ENCODE results near the gene GINS3. TPM values are rescaled to one million over a fixed set of nuclear protein-coding genes. Genes with fewer than 3 reads are reported as not detected.

The GINS3 gene
- total RNA-seq, 6 donors from 2014 or later, result 1.0 to 4.0 (median 2.9) TPM

- TF ChIP-seq POLR2A (IDR thresholded peaks at IDR 0.05), result no peak
- TF ChIP-seq EP300 (IDR thresholded peaks at IDR 0.05), result no peak
- TF ChIP-seq POLR2AphosphoS5 (IDR thresholded peaks at IDR 0.05), result no peak
- 90 to 92% methylated on average over 6 of the region's 6 CpGs for WGBS, 2 donors
- peaks cover 0 to 13% (median 6%) of the 10 kb centered on the region in 4 donors for H3K4me1 ChIP-seq
- DNase-seq, result no peak
- ATAC-seq (ENCODE audit: low FRiP score in 2 of 2), result no peak
- H3K36me3 ChIP-seq, result no peaks in the 10 kb centered on the region
- no peaks in the 10 kb centered on the region for H3K9me3 ChIP-seq
- H3K4me3 ChIP-seq, result no peak overlapping the region
- H3K27ac ChIP-seq, result no peak overlapping the region
- no peaks in the 10 kb centered on the region for H3K27me3 ChIP-seq
Measured at GRCh38 chr16:58430718-58431117, 38.4 kb downstream of the GINS3 start.

GRCh38 chr16:58433569-58433951, 41.3 kb downstream of the GINS3 start:
- Histone ChIP-seq H3K27me3 (no peaks in the 10 kb centered on the region), H3K4me3 (no peak overlapping the region), H3K27ac (no peak overlapping the region), H3K9me3 (no peaks in the 10 kb centered on the region), H3K36me3 (no peaks in the 10 kb centered on the region), H3K4me1 (no peaks in the 10 kb centered on the region)
- ATAC-seq (ENCODE audit: low FRiP score in 2 of 2), result no peak
- 35 to 56% methylated on average over 3 to 4 of the region's 4 CpGs for WGBS, 2 donors
- DNase-seq, result no peak
- peak in 2 of 4 donors; percentile 23 to 41 for TF ChIP-seq EP300 (IDR thresholded peaks at IDR 0.05)
- peak in 1 of 2 donors; percentile 8 for TF ChIP-seq POLR2AphosphoS5 (IDR thresholded peaks at IDR 0.05)
- no peak for TF ChIP-seq CTCF (IDR thresholded peaks at IDR 0.05)

DNA sequence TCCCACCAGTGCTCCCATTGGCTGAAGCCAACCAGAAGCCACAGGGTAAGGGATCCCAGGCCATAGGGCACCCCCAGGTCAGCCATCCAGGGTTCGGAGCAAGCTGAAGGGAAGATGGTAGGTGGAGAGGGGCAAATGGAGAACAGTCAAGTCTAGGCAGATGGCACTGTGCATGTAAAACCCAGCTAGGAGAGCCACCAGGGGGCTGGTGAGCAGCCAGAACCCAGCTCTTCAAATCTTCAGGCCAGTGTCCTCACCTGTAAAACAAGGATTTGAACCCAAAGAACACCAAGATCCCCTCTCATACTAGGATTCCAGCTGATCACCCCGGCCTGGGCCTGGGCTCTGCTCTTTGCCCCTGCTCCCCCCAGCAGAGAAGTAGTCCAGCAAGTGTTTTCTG, 43.5 kb downstream of the GINS3 start:
- ATAC-seq (ENCODE audit: low FRiP score in 2 of 2), result no peak
- TF ChIP-seq POLR2AphosphoS5 (IDR thresholded peaks at IDR 0.05) (no peak), CTCF (IDR thresholded peaks at IDR 0.05) (no peak), EP300 (IDR thresholded peaks at IDR 0.05) (no peak), POLR2A (IDR thresholded peaks at IDR 0.05) (no peak)
- no peaks in the 10 kb centered on the region for H3K27me3 ChIP-seq
- no peak overlapping the region for H3K27ac ChIP-seq
- no peaks in the 10 kb centered on the region for H3K4me1 ChIP-seq
- H3K9me3 ChIP-seq, result no peaks in the 10 kb centered on the region
- no peaks in the 10 kb centered on the region for H3K36me3 ChIP-seq
- no peak overlapping the region for H3K4me3 ChIP-seq
- 78 to 81% methylated on average over 2 of the region's 2 CpGs for WGBS, 2 donors
- DNase-seq, result no peak

- no peak for ATAC-seq (ENCODE audit: low FRiP score in 2 of 2)
- 66 to 68% methylated on average over 3 of the region's 3 CpGs for WGBS, 2 donors
- Histone ChIP-seq H3K4me1 (no peaks in the 10 kb centered on the region), H3K9me3 (no peaks in the 10 kb centered on the region), H3K27ac (no peak overlapping the region), H3K36me3 (no peaks in the 10 kb centered on the region), H3K4me3 (no peak overlapping the region), H3K27me3 (no peaks in the 10 kb centered on the region)
- no peak for DNase-seq
- TF ChIP-seq POLR2AphosphoS5 (IDR thresholded peaks at IDR 0.05), result no peak
- no peak for TF ChIP-seq CTCF (IDR thresholded peaks at IDR 0.05)
- TF ChIP-seq EP300 (IDR thresholded peaks at IDR 0.05), result no peak
- TF ChIP-seq POLR2A (IDR thresholded peaks at IDR 0.05), result no peak
Measured at GRCh38 chr16:58440131-58440530, 47.9 kb downstream of the GINS3 start.

DNA sequence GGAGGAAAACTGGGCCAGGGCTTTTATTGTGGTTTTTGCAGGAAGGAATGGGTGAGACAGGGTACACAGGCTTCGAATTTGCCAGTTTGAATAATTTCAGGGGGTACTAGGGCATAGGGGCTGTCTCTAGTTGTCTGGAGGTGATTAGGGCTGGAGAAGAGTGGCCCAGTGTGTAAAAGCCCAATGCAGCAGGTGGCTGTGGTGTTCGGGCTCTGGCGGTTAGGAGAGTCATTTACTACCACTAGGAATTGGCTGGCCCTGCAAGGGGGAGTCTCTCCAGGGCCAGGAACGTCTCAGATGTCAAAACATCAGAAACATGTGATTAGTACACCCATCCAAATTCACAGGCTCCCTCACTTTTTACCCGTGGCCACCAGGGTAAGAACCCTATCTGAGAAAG, 50.3 kb downstream of the GINS3 start:
- Histone ChIP-seq H3K27me3 (no peaks in the 10 kb centered on the region), H3K9me3 (no peaks in the 10 kb centered on the region), H3K4me1 (no peaks in the 10 kb centered on the region), H3K4me3 (no peak overlapping the region), H3K27ac (no peak overlapping the region), H3K36me3 (no peaks in the 10 kb centered on the region)
- WGBS, 2 donors, result 41 to 61% methylated on average over 5 of the region's 5 CpGs
- ATAC-seq (ENCODE audit: low FRiP score in 2 of 2) (no peak), DNase-seq (no peak)
- TF ChIP-seq CTCF (IDR thresholded peaks at IDR 0.05) (no peak), EP300 (IDR thresholded peaks at IDR 0.05) (no peak), POLR2AphosphoS5 (IDR thresholded peaks at IDR 0.05) (no peak), POLR2A (IDR thresholded peaks at IDR 0.05) (no peak)

Measured in upper lobe of left lung (tissue), 6 donors.